GM18505 (cell line): ENCODE results near the gene RIN2.
"Not testable (repeated sequence)": the region's sequence is repeated elsewhere in the genome, so short reads cannot be mapped to it uniquely, and the experiment has no call there.

Experiments used
- ATAC-seq: cut with Tn5 transposase; IDR thresholded peaks from one replicate; pipeline ENCODE4 v1.9.1; 2021; ENCODE audit not compliant: unreplicated experiment
- POLR2A ChIP-seq: IDR thresholded peaks from 4 replicates; pipeline ENCODE4 v1.6.1; 2011; ENCODE audit warnings: borderline replicate concordance; ENCODE audit not compliant: insufficient read depth, insufficient read length; ENCODE audit errors: extremely low read depth

The RIN2 gene

GRCh38 chr20:19745584-19745983, 12.5 kb upstream of the RIN2 start:
- no peak for TF ChIP-seq POLR2A
- no peak for ATAC-seq

- TF ChIP-seq POLR2A, result no peak
- ATAC-seq, result no peak
These were observed 11.7 kb upstream of the RIN2 start for GRCh38 chr20:19746396-19746795.

GRCh38 chr20:19747903-19748302, 10.2 kb upstream of the RIN2 start:
- TF ChIP-seq POLR2A, result no peak
- no peak for ATAC-seq

DNA sequence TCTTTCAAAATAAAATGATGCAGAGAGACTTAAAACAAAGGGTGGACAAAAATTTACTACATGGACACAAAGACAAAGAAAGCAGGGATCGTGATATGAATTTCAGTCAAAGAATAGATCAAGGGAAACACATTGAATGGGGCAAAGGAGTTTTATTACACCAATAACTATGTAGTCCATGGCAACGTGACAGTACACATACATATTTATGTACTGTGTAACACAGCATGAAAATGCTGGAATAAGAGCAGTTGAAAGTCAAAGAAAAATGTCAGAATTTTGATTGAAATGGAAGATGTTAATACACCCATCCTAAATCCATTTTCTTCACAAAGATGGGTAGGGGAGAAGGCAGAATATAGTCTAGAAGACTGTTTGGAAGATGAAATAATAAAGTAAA, 9.4 kb upstream of the RIN2 start:
- no peak for TF ChIP-seq POLR2A
- ATAC-seq, result no peak

DNA sequence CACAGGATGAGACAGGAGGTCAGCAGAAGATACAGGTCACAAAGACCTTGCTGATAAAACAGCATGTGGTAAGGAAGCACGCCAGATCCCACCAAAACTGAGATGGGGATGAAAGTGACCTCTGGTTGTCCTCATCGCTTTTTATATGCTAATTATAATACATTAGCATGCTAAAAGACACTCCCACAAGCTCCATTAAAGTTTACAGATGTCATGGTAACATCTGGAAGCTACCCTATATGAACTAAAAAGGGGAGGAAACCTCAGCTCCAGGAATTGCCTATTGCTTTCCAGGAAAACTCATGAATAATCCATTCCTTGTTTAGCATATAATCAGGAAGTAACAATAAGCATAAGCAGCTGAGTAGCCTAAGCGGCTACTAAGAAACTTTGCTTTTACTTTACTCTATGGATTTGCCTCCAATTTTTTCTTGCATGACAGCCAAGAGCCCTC, 8.4 kb upstream of the RIN2 start:
- no peak for ATAC-seq
- no peak for TF ChIP-seq POLR2A

DNA sequence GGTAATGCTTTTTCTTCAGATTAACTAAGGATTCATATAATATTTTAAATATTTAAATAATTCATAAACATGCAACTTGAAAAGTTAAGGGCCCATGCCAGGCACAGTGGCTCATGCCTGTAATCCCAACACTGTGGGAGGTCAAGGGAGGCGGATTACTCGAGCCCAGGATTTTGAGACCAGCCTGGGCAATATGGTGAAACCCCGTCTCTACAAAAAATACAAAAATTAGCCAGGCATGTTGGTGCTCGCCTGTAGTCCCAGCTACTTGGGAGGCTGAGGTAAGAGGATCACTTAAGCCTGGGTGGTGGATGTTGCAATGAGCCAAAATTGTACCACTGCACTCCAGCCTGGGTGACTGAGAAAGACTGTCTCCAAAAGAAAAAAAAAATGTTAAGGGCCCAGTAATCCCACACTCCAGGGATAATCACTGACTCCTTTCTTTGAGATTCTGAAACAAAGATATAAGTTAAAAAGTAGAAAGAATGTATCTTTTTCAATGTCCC, 7.9 kb upstream of the RIN2 start:
- no peak for TF ChIP-seq POLR2A
- no peak for ATAC-seq

GRCh38 chr20:19750907-19751636, 7.0 kb upstream of the RIN2 start:
- ATAC-seq, result no peak

DNA sequence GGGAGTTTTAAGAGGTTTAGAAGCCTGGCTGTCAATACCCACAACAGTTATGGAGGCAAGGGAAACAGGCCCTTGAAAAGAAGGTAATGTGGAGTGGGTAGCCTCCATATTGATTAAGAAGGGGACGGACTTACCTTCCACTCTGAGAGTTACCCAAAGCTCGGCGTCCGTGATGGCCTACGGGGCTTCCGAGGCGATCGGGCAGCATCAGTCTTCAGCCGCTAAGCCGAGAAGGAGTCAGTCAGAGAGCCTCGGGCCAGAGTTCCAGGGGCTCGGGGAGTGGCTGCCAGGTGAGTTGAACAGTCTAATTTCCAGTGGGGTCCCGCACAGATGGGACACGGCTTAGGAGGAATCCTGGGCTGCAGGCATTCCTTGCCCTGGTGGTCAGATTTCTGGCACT, 3.9 kb upstream of the RIN2 start:
- ATAC-seq, result not testable (repeated sequence)

More at GRCh38 chr20:19750907-19751636, 7.0 kb upstream of the RIN2 start:
- no peak for TF ChIP-seq POLR2A

DNA sequence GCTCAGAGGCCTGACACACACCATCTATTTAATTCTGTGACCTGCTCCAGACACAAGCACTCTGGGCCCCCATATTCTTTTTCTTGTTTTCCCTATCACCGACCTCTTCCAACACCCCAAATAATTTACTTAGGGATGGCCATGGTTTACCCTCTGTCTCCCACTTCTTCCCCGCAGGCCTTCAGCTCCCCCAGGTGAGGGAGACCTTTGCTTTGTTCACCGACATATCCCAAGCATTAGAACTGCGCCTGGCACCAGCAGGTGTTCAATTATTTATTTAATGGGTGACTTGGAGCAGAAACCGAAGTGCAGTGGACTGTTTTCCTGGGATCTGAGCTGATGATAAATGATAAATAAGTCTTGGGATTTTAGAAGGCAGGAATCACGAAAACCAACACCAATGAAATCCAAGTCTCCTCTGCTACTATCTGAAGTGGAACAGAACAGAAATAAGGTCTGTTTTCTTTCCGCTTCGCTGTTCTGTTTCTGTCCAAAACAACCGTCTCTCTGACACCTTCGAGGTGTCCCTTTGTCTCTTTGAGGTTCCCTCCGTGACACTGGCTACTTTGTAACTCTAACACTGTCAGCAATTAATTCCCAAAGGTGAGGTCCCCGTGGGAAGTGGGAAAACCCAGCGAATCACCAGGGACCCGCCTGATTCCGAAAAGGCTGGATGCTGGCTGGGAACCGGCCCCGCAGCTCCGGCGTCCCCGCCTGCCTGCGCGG, 1.1 kb upstream of the RIN2 start:
- no peak for TF ChIP-seq POLR2A
- ATAC-seq, result no peak

DNA sequence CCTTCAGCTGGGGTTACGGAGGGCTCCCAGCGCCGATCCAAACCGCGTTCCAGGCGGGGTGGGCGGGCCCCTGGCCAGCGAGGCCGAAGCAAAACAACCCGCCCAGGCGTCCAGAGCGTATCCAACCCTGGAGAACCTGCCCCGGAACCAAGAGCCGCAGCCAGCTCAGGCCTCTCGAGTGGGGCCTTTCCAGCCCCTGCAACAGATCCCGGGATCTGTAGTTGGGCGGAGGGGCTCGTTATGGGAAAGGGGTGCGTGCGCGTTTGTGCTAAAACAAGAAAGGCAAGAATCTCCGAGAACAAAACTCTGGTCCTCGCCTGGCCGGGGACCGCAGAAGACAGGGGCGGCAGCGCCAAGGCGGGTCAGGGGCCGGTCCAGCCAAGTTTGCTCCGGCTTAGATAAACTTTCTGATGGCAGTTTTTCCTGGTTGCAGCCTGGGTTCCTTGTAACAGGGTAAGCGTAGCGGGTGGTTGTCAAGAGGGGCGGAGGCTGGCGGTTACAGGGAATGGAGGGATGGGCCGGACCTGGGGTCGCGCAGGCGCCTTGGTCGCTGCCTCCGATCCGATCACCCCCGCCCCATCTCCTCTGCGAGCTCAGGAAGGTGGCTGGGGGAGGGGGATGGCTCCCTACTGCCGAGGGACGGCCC, 448 bp upstream of the RIN2 start:
- no peak for ATAC-seq
- no peak for TF ChIP-seq POLR2A

DNA sequence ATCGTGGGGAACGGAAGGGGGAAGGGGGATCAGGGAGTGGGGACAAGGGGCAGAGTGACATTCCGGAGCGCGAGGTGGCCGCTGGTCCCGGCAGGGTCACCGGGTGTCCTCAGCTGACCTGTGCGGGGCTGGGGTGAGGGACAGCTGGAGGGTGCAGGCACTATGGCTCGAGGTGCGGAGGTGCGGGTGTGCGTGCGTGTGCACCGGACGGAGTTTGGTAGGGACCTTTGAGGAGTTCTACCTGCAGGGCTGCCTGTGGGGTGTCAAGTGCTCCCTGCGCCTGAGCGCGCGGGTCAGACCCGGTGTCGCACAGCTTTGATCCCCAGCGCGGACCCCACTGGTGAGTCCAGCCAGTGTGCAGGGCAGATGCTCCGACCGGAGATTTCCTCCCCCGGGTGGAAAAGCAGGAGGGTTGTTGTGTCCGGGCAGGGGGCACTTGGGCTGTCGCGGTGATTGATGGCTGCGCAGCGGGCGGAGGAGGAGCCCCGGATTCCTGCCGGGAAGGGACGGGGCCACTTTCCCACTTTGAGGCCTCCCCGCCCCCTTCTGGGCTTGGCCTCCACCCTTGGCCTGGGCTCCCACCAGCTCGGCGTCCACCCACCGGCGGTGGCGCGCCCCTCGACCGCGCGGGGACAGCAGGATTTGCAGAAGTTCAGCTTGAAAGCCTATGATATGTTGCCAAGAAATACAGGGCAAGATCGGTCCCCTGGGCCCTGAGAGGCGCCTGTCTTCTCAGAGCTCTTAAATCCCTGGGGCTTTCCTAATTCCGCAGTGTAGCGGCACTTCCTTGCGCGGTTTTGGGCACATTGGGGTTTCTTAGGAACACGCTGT, 658 bp downstream of the RIN2 start:
- no peak for ATAC-seq
- no peak for TF ChIP-seq POLR2A

GRCh38 chr20:19760371-19760721, 2.3 kb downstream of the RIN2 start:
- TF ChIP-seq POLR2A, result no peak
- ATAC-seq, result no peak

GRCh38 chr20:19761326-19761725, 3.3 kb downstream of the RIN2 start:
- no peak for ATAC-seq
- TF ChIP-seq POLR2A, result no peak
